CD4-positive, alpha-beta T cell treated with Interleukin-12 subunit alpha and Interleukin-12 subunit beta, for 1 hour (primary cell): ENCODE results near the gene DHX34.
"Not testable (repeated sequence)": the region's sequence is repeated elsewhere in the genome, so short reads cannot be mapped to it uniquely, and the experiment has no call there.

ENCODE experiments used
- DNase-seq: peaks from one replicate; pipeline ENCODE4 v3.0.0-alpha.2; 2020

DHX34 gene

GRCh38 chr19:47348819-47349795, at the start of gene DHX34:
TSS of gene DHX34 (plus strand) at chr19:47349315. CDS start at chr19:47353031, 3,716 bp downstream.
- DNase-seq, result peak; percentile 100

GRCh38 chr19:47300867-47301266, 48.2 kb upstream of the DHX34 start:
- not testable (repeated sequence) for DNase-seq

GRCh38 chr19:47302249-47302648, 46.9 kb upstream of the DHX34 start:
- DNase-seq, result no peak

- DNase-seq, result no peak
These were observed 45.1 kb upstream of the DHX34 start for GRCh38 chr19:47303966-47304365.

- peak; percentile 55 for DNase-seq
These were observed 43.8 kb upstream of the DHX34 start for GRCh38 chr19:47305309-47305751.

GRCh38 chr19:47306303-47306702, 42.8 kb upstream of the DHX34 start:
- no peak for DNase-seq

- DNase-seq, result no peak
These were observed 40.1 kb upstream of the DHX34 start for GRCh38 chr19:47309038-47309437.

- no peak for DNase-seq
These were observed 39.5 kb upstream of the DHX34 start, which contains the start of gene C5AR1 for GRCh38 chr19:47309608-47310007. TSS of gene C5AR1 (plus strand) at chr19:47309861. CDS start at chr19:47309896, 35 bp downstream.

- DNase-seq, result no peak
These were observed 38.8 kb upstream of the DHX34 start for GRCh38 chr19:47310323-47310722.

GRCh38 chr19:47310819-47311218, 38.3 kb upstream of the DHX34 start:
- DNase-seq, result no peak

GRCh38 chr19:47312366-47313006, 36.6 kb upstream of the DHX34 start:
- no peak for DNase-seq

- no peak for DNase-seq
These were observed 35.3 kb upstream of the DHX34 start for GRCh38 chr19:47313754-47314295.

GRCh38 chr19:47315125-47315821, 33.8 kb upstream of the DHX34 start:
- peak; percentile 21 for DNase-seq

GRCh38 chr19:47316513-47316912, 32.6 kb upstream of the DHX34 start:
- DNase-seq, result no peak

- no peak for DNase-seq
These were observed 28.9 kb upstream of the DHX34 start for GRCh38 chr19:47319923-47320871.

- DNase-seq, result no peak
These were observed 27.5 kb upstream of the DHX34 start for GRCh38 chr19:47321630-47322029.

GRCh38 chr19:47322058-47322457, 27.1 kb upstream of the DHX34 start:
- DNase-seq, result no peak

- DNase-seq, result no peak
These were observed 25.7 kb upstream of the DHX34 start for GRCh38 chr19:47323409-47323808.

- DNase-seq, result no peak
These were observed 25.2 kb upstream of the DHX34 start for GRCh38 chr19:47323872-47324271.

- no peak for DNase-seq
These were observed 24.6 kb upstream of the DHX34 start for GRCh38 chr19:47324502-47324901.

GRCh38 chr19:47330466-47330869, 18.6 kb upstream of the DHX34 start:
- no peak for DNase-seq

GRCh38 chr19:47331490-47331889, 17.6 kb upstream of the DHX34 start:
- DNase-seq, result no peak
